Neural crest cell (in vitro differentiated cells): Measurements from ENCODE around the gene ALLC. TPM values are rescaled to one million over a fixed set of nuclear protein-coding genes. Genes with fewer than 3 reads are reported as not detected.

Experiments
- DNase-seq: peaks from one replicate; pipeline ENCODE4 v3.0.0; 2021; ENCODE audit warnings: low read depth, mixed read lengths, low spot score
- H3K27ac Mint-ChIP-seq: one replicate; pipeline ENCODE4 v1.8.0; 2021; ENCODE audit warnings: mild to moderate bottlenecking, mixed read lengths; ENCODE audit not compliant: unreplicated experiment
- H3K27me3 Mint-ChIP-seq: 2 replicates; pipeline ENCODE4 v1.8.0; 2021; ENCODE audit warnings: low read depth, mild to moderate bottlenecking, mixed read lengths
- H3K36me3 Mint-ChIP-seq: 2 replicates; pipeline ENCODE4 v1.8.0; 2021; ENCODE audit warnings: low read depth, mild to moderate bottlenecking, mixed read lengths
- H3K4me1 Mint-ChIP-seq: 2 replicates; pipeline ENCODE4 v1.8.0; 2021; ENCODE audit warnings: mixed read lengths
- H3K4me3 Mint-ChIP-seq: one replicate; pipeline ENCODE4 v1.8.0; 2021; ENCODE audit warnings: mild to moderate bottlenecking, mixed read lengths
- H3K9me3 Mint-ChIP-seq: 2 replicates; pipeline ENCODE4 v1.8.0; 2021; ENCODE audit warnings: mixed read lengths
- total RNA-seq: library from RNA; stranded (reverse); gene quantifications from 2 replicates; pipeline ENCODE4 v1.2.1, GENCODE V29; 2021
- TF ChIP-seq, protein P1 (sequence below): fragments of 200-600 bp; sonication (generic); conservative IDR thresholded peaks from 2 replicates; pipeline ENCODE4 v1.5.0; 2021; ENCODE audit warnings: antibody characterized with exemption, mild to moderate bottlenecking

The ALLC gene
- total RNA-seq, 1 donor from 2014 or later, result not detected

DNA sequence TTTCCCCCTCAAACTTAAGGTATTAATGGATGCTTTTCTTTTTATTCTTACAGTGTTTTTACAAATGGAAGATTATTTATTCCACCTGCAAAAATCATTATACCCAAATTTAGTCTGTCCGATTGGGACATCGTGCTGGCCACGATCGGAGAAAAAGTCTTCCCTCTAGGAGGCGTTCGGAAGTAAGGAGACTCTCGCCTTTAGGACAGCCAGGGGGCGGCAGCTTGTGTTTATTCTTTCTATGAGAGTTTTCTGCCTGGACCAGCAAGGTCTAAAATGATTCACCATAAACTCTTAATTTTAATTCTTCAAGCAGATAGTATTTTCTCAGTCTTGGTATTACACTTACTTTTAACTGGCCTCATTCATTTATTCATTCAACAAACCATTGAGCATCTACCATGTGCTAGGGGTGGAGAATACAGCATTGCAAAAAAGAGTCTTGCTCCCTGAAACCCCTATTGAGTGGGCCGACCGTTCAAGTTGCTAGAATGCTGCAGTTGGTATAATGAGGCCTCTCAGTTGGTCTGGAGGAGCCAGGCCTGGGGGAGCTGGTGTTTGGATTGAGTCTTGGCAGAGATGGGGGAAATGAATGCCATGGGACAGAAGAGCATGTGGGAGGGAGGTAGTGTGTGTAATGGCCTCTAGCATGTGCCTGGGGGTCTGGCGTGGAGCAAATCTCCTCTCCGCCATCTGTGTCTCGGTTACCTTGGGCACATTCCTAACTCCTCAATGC lies 84.0 kb downstream of the ALLC start:
- TF ChIP-seq, protein P1, sequence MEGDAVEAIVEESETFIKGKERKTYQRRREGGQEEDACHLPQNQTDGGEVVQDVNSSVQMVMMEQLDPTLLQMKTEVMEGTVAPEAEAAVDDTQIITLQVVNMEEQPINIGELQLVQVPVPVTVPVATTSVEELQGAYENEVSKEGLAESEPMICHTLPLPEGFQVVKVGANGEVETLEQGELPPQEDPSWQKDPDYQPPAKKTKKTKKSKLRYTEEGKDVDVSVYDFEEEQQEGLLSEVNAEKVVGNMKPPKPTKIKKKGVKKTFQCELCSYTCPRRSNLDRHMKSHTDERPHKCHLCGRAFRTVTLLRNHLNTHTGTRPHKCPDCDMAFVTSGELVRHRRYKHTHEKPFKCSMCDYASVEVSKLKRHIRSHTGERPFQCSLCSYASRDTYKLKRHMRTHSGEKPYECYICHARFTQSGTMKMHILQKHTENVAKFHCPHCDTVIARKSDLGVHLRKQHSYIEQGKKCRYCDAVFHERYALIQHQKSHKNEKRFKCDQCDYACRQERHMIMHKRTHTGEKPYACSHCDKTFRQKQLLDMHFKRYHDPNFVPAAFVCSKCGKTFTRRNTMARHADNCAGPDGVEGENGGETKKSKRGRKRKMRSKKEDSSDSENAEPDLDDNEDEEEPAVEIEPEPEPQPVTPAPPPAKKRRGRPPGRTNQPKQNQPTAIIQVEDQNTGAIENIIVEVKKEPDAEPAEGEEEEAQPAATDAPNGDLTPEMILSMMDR, result no peak
- no peak overlapping the region for H3K27ac Mint-ChIP-seq
- H3K4me1 Mint-ChIP-seq, result no peaks in the 10 kb centered on the region
- DNase-seq, result no peak
- H3K4me3 Mint-ChIP-seq, result no peak overlapping the region
- H3K36me3 Mint-ChIP-seq, result no peaks in the 10 kb centered on the region
- no peaks in the 10 kb centered on the region for H3K27me3 Mint-ChIP-seq
- H3K9me3 Mint-ChIP-seq, result no peaks in the 10 kb centered on the region

DNA sequence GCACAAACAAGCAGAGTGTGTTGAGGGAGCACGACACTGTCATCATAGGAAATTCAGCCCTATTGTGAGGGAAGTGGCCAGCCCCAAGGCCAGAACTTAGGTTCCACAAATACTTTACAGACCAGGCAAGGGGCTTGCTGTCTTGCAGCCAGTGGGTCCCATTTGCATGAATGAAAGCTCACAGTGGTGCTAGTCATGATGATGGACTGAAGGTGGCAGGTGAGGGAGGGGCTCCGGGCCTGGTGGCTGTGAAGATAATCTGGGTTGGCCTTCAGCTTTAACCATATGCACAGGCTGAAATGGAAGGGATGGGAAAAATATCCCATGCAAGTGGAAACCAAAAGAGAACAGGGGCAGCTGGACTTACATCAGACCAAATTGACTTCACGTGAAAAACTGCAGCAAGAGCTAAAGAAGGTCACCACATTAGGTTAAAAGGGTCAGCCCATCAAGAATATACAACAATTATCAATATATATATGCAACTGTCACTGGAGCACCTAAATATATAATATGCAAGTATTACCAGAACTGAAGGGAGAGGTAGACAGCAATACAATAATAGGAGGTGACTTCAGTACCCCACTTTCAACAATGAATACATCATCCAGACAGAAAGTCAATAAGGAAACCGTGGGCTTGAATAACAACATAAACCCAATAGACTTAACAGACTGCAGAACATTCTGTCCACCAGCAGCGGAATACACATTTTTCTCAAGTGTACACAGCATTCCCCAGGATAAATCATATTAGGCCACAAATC lies 84.9 kb downstream of the ALLC start:
- Mint-ChIP-seq H3K9me3 (no peaks in the 10 kb centered on the region), H3K36me3 (no peaks in the 10 kb centered on the region), H3K27me3 (no peaks in the 10 kb centered on the region), H3K27ac (no peak overlapping the region), H3K4me1 (no peaks in the 10 kb centered on the region), H3K4me3 (no peak overlapping the region)
- no peak for DNase-seq
- TF ChIP-seq, protein P1, result no peak

DNA sequence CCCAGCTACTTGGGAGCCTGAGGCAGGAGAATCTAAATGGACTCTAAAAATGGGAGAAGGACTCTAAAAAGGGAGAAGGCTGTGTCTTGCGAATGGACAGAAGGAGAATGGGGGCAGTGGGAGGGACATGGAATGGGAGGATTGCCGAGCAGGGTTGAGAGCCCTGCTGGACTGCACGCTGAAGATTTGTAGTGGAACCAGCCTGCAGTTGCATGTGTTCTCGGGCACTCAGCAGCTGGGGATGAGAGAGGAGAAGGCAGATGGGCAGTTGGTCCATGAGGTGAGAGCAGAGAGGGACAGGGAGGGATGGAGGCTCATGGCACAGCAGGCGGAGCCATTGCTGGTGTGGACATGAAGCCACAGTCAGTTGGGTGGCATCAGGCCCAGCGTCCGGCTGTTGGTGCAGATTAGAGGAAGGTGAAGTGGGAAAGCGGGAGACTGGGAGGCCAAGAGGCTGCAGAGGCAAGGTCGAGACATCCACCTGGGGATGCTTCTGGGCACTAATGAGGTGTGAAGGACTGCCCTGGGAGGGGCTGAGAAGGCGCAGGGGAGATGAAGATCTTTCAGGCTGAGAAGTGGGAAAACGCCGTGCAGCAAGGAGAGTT lies 86.1 kb downstream of the ALLC start:
- Mint-ChIP-seq H3K9me3 (no peaks in the 10 kb centered on the region), H3K27me3 (no peaks in the 10 kb centered on the region), H3K27ac (peak overlapping the region; percentile 67), H3K36me3 (no peaks in the 10 kb centered on the region), H3K4me1 (no peaks in the 10 kb centered on the region), H3K4me3 (no peak overlapping the region)
- no peak for DNase-seq
- TF ChIP-seq, protein P1, result no peak

DNA sequence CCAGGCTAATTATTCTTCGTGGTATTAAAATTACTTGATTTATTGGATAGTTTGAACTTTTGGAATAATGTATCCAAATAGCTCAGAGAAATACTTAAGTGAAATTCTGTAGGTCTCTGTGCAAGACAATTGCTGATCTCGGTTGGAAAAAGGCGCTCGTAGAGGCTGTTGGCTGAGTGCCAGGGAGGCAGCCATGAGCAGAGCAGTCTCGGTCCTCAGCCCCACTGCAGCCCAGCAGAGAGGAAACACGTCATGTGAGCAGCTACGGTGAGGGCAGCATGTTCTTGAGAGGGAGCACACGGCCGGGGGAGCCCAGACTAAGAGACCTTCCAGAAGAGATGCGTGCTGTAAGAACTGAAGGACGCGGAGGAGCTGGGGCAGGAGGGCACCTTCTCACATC lies 87.9 kb downstream of the ALLC start:
- no peaks in the 10 kb centered on the region for H3K9me3 Mint-ChIP-seq
- H3K27me3 Mint-ChIP-seq, result no peaks in the 10 kb centered on the region
- TF ChIP-seq, protein P1, result no peak
- no peak overlapping the region for H3K27ac Mint-ChIP-seq
- no peak overlapping the region for H3K4me3 Mint-ChIP-seq
- no peaks in the 10 kb centered on the region for H3K36me3 Mint-ChIP-seq
- DNase-seq, result no peak
- H3K4me1 Mint-ChIP-seq, result no peaks in the 10 kb centered on the region

DNA sequence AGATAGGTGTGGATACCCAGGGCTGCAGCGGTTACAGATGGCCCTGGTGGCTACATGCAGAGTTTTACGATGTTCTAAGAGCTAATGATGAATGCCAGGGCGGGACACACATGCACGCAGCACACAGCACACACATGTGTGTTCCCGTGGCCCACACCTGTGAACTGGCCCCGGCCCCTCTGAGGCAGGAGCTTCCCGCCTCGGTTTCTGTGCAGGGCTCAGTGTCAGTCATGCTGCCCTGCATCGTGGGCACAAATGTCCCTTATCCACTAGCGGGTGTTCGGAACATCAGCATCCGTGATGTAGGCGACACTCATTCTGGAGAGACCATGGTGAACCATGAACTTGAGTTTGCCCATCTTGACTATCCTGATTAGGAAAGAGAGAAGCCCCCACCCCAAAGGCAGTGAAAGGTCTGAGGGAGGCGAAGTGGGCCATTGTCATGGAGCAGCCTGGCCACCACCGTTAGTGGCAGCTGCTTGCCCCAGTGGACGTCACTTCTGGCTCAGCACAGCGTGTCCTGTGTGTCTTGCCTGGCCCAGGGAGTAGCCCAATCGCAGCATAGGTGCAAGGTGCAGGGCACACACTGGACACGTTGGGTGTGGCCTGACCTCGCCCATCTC lies 89.1 kb downstream of the ALLC start:
- H3K36me3 Mint-ChIP-seq, result no peaks in the 10 kb centered on the region
- no peak for DNase-seq
- no peaks in the 10 kb centered on the region for H3K27me3 Mint-ChIP-seq
- H3K4me3 Mint-ChIP-seq, result no peak overlapping the region
- no peak overlapping the region for H3K27ac Mint-ChIP-seq
- no peaks in the 10 kb centered on the region for H3K4me1 Mint-ChIP-seq
- TF ChIP-seq, protein P1, result no peak
- H3K9me3 Mint-ChIP-seq, result no peaks in the 10 kb centered on the region
